Esophagus muscularis mucosa (tissue), 4 donors: Measurements from ENCODE around the gene ADAMTS6.

Experiments used
- EP300 ChIP-seq: sonication (generic); formaldehyde crosslinking; IDR thresholded peaks from one replicate; pipeline ENCODE4 v1.6.1; 2017; ENCODE audit warnings: antibody characterized with exemption
- POLR2A ChIP-seq: fragments of 450-650 bp; IDR thresholded peaks from one replicate; pipeline ENCODE4 v1.6.1; 2017; ENCODE audit warnings: antibody characterized with exemption, moderate library complexity, mild to moderate bottlenecking, low read depth
- TF ChIP-seq, protein P1 (sequence below), 3 experiments: fragments of 200-600 bp in 2 of 3; fragments of 450-650 bp in 1 of 3; sonication (generic) in 2 of 3; IDR thresholded peaks; one replicate each; pipeline ENCODE4 v1.5.1; 2017 to 2019; ENCODE audit warnings: antibody characterized with exemption in 3 of 3, mild to moderate bottlenecking in 2 of 3, moderate library complexity in 1 of 3

- TF ChIP-seq, protein P1, sequence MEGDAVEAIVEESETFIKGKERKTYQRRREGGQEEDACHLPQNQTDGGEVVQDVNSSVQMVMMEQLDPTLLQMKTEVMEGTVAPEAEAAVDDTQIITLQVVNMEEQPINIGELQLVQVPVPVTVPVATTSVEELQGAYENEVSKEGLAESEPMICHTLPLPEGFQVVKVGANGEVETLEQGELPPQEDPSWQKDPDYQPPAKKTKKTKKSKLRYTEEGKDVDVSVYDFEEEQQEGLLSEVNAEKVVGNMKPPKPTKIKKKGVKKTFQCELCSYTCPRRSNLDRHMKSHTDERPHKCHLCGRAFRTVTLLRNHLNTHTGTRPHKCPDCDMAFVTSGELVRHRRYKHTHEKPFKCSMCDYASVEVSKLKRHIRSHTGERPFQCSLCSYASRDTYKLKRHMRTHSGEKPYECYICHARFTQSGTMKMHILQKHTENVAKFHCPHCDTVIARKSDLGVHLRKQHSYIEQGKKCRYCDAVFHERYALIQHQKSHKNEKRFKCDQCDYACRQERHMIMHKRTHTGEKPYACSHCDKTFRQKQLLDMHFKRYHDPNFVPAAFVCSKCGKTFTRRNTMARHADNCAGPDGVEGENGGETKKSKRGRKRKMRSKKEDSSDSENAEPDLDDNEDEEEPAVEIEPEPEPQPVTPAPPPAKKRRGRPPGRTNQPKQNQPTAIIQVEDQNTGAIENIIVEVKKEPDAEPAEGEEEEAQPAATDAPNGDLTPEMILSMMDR (IDR thresholded peaks at IDR 0.05), result no peak
- TF ChIP-seq EP300, result no peak
- no peak for TF ChIP-seq POLR2A
Measured at GRCh38 chr5:65194871-65195270, 286.8 kb downstream of the ADAMTS6 start.
